ENCODE data around the gene TTN.

Gene TTN

GRCh38 chr2:178650554-178650953, 156.7 kb downstream of the TTN start:
- no peak for DNase-seq (ENCODE audit: low spot score)

GRCh38 chr2:178644919-178645318, 162.3 kb downstream of the TTN start:
- no peak for DNase-seq (ENCODE audit: low spot score)

GRCh38 chr2:178641498-178641897, 165.7 kb downstream of the TTN start:
- no peak for DNase-seq (ENCODE audit: low spot score)

- DNase-seq (ENCODE audit: low spot score) = no peak
Measured at GRCh38 chr2:178635897-178636296, 171.3 kb downstream of the TTN start.

- DNase-seq (ENCODE audit: low spot score) = no peak
Measured at GRCh38 chr2:178632729-178633128, 174.5 kb downstream of the TTN start.

- no peak for DNase-seq (ENCODE audit: low spot score)
Measured at GRCh38 chr2:178630581-178630980, 176.6 kb downstream of the TTN start.

- DNase-seq (ENCODE audit: low spot score) = no peak
Measured at GRCh38 chr2:178629463-178629862, 177.8 kb downstream of the TTN start.

GRCh38 chr2:178628605-178629004, 178.6 kb downstream of the TTN start:
- DNase-seq (ENCODE audit: low spot score) = no peak

- no peak for DNase-seq (ENCODE audit: low spot score)
Measured at GRCh38 chr2:178627401-178627800, 179.8 kb downstream of the TTN start.

- DNase-seq (ENCODE audit: low spot score) = no peak
Measured at GRCh38 chr2:178615969-178616368, 191.3 kb downstream of the TTN start.

GRCh38 chr2:178602901-178603300, 204.3 kb downstream of the TTN start:
- no peak for DNase-seq (ENCODE audit: low spot score)

- DNase-seq (ENCODE audit: low spot score) = no peak
Measured at GRCh38 chr2:178592655-178593054, 214.6 kb downstream of the TTN start.

- no peak for DNase-seq (ENCODE audit: low spot score)
Measured at GRCh38 chr2:178589335-178589734, 217.9 kb downstream of the TTN start.

GRCh38 chr2:178584666-178585065, 222.6 kb downstream of the TTN start:
- DNase-seq (ENCODE audit: low spot score) = no peak

- no peak for DNase-seq (ENCODE audit: low spot score)
Measured at GRCh38 chr2:178579006-178579405, 228.2 kb downstream of the TTN start.

GRCh38 chr2:178574789-178575188, 232.4 kb downstream of the TTN start:
- DNase-seq (ENCODE audit: low spot score) = no peak

GRCh38 chr2:178568227-178568626, 239.0 kb downstream of the TTN start:
- no peak for DNase-seq (ENCODE audit: low spot score)

- DNase-seq (ENCODE audit: low spot score) = no peak
Measured at GRCh38 chr2:178553047-178553446, 254.2 kb downstream of the TTN start.

GRCh38 chr2:178550352-178550751, 256.9 kb downstream of the TTN start:
- no peak for DNase-seq (ENCODE audit: low spot score)

GRCh38 chr2:178542569-178542968, 264.7 kb downstream of the TTN start:
- no peak for DNase-seq (ENCODE audit: low spot score)

GRCh38 chr2:178542161-178542560, 265.1 kb downstream of the TTN start:
- no peak for DNase-seq (ENCODE audit: low spot score)

GRCh38 chr2:178536037-178536436, 271.2 kb downstream of the TTN start:
- DNase-seq (ENCODE audit: low spot score) = no peak

GRCh38 chr2:178531168-178531567, 276.1 kb downstream of the TTN start:
- no peak for DNase-seq (ENCODE audit: low spot score)

- DNase-seq (ENCODE audit: low spot score) = no peak
Measured at GRCh38 chr2:178530625-178531142, 276.5 kb downstream of the TTN start.

GRCh38 chr2:178530131-178530530, 277.1 kb downstream of the TTN start:
- no peak for DNase-seq (ENCODE audit: low spot score)

Measured in ecto neural progenitor cell (in vitro differentiated cells).